GM18907 (cell line): ENCODE measurements around the gene PHACTR2.

ENCODE experiments used
- ATAC-seq: cut with Tn5 transposase; IDR thresholded peaks from one replicate; pipeline ENCODE4 v1.9.1; 2021; ENCODE audit warnings: mild to moderate bottlenecking, moderate library complexity; ENCODE audit not compliant: unreplicated experiment

Gene PHACTR2

DNA sequence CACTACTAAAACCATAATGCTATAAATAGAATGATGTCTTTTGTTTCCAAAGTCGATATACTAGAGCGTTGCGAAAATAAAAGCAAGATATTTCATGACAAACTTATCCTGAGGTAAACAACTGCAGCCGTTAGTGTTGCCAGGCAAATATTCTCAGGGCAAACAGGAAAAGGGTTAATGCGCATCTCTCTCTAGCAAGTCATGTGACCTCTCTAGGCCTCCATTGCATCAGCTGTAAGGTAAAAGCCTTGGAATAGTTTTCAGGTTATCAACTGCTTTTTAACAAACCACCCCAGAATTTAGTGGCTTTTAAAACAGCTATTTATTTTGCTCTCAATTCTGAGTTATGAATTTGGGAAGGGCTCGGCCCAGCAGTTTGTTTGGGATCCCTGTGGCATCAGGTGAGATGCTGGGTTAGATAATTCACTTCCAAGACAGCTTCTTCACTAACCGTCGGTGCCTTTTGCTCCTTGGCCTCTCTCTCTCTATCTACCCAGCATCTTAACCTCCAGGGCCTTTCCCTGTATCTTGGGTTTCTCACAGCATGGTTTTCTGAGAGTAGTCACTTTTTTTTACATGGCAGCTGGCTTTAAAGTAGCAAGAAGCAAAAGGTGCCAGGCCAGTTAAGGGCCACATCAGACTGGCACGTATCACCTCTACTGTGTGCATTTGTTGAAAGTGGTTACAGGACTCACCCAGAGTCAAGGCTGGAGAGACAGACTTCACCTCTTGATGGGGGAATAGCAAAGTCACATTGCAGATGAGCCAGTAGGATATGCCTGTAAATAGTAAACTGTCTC is 126.2 kb downstream of the PHACTR2 start:
- no peak for ATAC-seq

- ATAC-seq: no peak
These were observed 127.1 kb downstream of the PHACTR2 start for GRCh38 chr6:143804835-143805239.

DNA sequence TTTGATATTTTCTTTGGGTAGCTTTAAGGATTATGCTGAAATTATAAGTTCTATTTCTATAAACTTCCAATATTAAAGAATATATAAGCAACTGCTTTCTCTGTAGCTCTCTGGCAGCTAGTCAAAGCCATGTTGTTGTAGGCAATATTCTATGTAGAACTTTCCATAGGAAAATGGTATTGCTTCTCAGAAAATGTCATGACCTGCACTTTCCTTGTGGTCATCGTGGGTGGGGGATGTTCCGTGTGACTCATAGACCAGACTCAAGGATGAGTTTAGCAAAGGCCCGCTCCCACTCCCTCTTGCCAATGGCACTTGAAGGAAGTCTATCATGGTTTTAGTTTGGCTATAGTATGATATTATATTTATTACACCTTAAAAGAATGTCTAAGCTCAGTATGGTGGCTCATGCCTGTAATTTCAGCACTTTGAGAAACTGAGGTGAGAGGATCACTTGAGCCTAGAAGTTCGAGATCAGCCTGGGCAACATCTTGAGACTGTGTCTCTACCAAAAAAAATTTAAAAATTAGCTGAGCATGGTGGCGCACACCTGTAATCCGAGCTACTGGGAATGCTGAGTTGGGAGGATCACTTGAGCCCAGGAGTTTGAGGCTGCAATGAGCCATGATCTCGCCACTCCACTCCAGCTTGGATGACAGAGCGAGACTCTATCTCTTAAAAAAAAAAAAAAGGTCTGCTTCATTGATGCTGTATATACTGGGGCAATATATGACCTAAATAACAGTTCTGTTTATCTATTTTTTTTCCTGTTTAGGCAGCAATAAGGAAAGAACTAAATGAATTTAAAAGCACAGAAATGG is 128.7 kb downstream of the PHACTR2 start:
- no peak for ATAC-seq

DNA sequence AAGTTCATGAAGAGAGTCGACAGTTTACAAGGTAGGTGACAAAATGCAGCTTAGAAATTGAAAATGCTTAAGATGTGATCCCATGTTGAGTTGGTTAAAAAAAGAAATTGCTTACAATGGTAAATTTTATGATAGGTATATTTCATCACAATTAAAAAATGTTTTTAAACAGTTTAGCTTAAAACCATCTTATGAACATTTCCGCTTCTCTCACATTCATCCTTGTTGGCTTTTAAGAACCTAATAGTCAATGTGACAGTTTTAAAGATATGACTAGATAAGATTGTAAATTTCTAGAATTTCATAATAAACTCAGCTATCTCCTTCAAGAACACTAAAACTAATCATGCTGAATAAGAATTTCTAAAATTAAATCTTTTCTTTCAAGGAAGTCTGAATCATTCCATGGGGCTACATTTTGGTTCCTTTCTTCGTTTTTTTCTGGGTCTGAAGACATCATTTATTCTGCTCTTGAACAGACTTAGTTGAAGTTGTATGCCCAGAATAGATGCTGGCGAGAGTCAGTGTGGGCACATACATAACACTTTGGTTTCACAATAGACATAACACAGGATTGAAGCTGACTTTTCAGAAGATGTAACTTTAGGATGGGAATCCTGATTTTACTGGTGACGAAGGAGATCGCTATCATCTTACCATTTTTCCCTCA is 129.5 kb downstream of the PHACTR2 start:
- no peak for ATAC-seq

GRCh38 chr6:143810745-143811144 is 133.0 kb downstream of the PHACTR2 start:
- ATAC-seq: no peak

DNA sequence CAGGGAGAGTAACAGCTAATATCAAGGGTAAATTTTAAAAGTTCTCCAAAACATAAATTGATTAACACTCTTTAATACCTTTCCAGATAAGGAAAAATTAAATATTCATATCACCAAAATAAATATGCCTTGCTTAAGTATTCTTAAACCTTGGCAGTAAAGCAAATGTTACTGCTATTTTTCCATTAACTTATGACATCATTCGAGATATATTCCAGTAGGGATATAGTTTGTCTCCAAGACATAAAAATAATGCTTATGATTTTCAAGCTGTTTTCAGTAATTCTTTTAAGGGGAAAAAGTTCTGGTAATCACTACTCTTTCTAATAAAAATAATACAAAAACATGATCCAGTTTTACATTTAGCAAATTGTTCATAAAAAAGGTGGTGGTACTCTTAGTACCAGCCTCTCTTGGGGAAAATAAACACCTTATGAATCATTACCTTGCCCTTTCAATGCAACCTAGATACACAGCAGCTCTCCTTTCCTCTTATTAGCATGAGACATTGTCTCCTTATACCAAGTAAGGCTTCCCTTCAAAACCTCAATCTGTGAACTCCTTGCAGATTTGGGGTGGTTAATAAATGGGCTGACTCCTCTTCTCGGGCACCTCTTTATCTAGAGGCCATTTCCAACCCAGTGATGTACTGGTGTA is 133.9 kb downstream of the PHACTR2 start:
- no peak for ATAC-seq

DNA sequence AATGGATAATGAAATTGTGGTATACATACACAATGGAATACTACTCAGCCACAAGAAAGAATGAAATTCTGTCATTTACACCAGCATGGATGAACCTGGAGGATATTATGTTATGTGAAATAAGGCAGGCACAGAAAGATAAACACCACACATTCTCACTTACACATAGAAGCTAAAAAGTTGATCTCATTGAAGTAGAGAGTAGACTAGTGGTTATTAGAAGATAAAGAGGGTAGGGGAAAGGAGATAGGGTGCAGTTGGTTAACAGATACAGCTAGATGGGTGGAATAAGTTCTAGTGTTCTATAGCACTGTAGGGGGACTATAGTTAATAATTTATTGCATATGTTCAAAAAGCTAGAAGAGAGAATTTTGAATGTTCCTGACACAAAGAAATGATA is 139.9 kb downstream of the PHACTR2 start:
- no peak for ATAC-seq

GRCh38 chr6:143821359-143821758 is 143.6 kb downstream of the PHACTR2 start:
- ATAC-seq: no peak

DNA sequence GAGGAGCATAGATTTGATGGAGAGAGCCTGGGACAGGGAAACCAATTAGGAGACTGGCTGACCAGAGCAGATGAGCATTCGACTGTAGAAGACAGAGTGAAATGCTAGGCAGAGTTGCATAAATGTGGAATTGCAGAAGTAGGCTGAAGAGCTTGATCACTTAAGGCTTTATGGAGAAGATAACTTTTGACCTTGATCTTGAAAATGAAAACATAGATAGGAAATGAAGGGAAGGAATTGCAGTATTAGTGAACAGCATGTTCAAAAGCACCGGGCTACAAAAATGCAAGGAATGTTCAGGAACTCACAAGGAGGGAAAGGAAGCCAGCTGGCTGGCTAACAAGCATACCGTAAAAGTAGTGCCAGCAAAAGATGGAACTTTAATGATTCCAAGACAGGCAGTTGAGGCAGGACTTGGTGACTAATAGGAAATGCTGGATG is 144.8 kb downstream of the PHACTR2 start:
- no peak for ATAC-seq

DNA sequence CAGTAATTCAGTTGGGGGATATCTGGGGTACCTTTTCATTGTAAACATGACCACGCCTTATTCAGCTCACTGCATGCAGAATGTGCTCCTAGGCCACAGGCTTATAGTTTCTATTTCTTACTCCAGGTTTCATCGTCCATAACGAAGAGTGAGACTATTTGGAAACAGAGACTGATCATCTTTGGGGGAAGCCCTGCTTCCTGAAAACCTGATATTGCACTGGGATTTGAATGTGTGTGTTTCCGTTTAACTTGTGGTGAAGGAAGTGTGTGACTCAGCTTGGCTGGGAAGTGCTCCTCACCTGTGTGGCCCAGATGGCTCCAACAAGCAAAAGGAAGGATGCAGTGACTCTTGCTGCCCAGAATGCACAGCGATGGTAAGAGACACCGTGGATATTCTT is 145.8 kb downstream of the PHACTR2 start:
- ATAC-seq: no peak

GRCh38 chr6:143828572-143828971 is 150.8 kb downstream of the PHACTR2 start:
- ATAC-seq: no peak

DNA sequence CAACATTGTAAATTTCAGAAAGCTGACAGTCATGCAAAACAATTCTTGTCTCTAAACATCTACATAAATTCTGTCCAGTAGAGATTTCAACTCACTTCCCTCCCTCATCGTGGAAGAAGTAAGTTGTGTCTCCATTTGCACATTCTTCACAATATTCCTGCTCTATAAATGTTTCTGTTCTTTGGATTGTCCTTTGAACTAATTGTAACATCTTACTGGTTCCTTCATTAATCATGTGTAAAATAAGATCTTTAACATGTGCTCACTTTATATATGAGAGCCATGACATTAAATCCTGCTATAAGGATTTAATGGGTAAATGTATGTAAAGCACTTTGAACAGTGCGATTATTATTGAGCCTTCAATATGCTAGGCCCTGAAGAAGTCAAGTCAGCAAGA is 158.4 kb downstream of the PHACTR2 start:
- ATAC-seq: no peak

DNA sequence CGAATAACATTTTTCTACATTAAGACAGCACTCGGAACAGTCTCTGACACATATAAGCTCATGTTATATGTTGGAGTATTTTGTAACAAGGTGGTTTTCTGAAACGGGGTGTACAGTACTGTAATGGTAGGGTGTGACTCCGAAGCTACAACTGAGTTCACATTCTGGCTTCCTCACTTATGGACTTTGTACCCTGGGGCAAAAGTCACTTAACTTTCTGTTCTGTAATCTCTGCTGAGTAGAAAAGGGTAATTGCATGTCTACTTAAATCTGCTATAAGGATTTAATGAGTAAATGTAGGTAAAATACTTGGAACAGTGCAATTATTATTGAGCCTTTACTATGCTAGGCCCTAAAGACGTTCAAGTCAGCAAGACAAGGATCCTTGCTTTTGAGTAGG is 160.6 kb downstream of the PHACTR2 start:
- no peak for ATAC-seq

DNA sequence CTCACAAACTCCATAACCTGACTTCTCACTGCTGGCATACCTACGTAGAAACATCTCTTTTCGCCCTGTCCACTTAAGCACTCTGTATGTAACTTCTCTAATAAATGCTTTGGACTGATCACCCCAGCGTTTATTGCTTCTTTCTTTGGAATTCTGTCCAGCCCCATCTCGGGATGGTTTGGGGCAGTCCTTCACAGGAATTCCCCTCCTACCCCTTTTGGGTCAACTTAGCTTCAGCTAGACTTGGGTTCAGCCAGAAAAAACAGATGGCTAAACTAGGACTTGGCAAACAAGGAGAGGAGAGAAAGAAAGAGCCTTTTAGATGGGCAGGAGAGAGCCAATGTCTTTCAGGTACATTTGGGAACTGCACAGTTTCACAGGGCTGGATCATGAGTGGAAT is 161.4 kb downstream of the PHACTR2 start:
- ATAC-seq: no peak

GRCh38 chr6:143840595-143841265 is 163.0 kb downstream of the PHACTR2 start:
- ATAC-seq: no peak

DNA sequence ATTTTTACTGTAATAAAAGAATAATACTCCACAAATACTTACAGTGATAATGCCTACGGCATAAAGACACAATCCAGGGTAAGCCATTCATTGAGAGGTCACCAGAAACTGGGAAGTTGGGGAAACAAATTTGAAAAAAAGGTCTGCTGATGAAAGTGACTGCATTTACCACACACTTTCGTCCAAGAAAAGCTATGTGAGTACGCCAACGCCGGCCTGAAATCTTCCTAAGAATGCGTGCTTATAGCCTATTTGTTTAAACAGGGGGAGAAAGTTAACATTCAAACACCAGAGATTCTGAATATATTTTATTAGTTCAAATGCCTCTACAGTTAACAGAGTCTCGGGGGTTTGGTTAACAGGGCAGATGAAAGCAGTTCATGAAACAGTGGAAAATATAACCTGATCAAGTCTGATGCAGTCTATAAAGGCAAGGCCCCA is 164.7 kb downstream of the PHACTR2 start:
- ATAC-seq: no peak

DNA sequence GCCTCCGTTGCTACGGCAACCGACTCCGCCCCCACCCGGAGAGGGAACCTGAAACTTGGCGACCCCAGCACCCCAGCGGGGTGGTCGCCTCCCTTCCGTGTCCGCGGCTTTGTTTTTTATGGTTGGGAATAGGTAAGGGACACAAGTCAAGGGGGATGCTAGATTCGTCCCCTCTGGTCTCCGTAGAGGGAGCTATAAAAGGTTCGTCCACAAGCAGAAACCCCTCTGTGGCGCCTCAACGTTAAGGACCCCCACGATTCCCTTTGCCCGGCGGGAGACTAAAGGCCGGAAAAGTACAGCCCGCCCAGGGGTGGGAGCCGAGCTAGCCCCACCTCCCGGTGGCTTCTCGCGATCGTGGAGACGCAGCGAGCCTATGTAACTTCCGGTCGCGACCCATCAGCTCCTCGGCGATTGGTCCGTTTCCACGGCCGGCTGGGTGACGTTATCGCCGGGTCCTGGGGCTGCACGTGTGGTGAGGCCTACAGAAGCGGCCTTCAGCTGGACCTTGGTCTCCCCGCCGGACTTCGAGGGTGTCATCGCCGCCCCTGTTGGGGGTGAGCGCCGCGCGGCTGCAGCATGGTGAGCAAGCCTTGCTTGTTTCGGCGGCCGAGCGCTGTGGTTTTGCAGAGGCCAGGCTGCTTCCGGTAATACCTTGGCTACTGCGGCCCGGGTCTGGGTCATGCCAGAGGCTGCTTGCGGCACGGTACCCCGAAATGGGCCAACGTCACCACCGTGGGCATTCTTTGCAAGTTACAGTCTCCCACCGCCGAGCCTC is 165.3 kb downstream of the PHACTR2 start, which contains the start of gene LTV1:
LTV1 (plus strand) TSS at position 437 of the 775 bp plus-strand sequence; CDS start at position 577, 140 bp downstream.
- peak; percentile 100 for ATAC-seq

DNA sequence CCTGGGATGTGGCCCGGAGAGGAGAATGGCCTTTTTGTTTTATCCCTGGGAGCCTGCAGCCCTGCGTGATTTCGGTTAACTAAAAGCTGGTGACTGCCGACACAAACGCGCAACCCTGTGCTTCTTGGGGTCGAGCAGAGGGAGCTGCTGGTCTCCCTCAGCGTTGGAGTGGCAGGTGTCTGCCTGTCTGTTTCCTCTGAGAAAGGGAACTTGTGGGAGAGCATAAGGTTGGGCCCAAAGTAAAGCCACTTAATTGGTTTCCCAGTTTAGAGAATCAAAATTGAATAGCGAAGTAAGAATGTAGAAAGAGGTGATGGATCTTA is 165.9 kb downstream of the PHACTR2 start:
- ATAC-seq: peak; percentile 14

GRCh38 chr6:143844006-143844405 is 166.2 kb downstream of the PHACTR2 start:
- no peak for ATAC-seq

- ATAC-seq: no peak
These were observed 167.3 kb downstream of the PHACTR2 start for GRCh38 chr6:143845033-143845432.
